ENCODE data around the gene ALG12. TPM values are rescaled to one million over a fixed set of nuclear protein-coding genes. Genes with fewer than 3 reads are reported as not detected.
A peak's percentile ranks its signal among the peaks of the same experiment; 100 is the strongest.

Gene ALG12
- total and polyA plus RNA-seq, 2 of the 13 experiments (the other 11 are each of a cell fraction or from before 2014, with no cell fraction given): 7.8 to 15.8 TPM

DNA sequence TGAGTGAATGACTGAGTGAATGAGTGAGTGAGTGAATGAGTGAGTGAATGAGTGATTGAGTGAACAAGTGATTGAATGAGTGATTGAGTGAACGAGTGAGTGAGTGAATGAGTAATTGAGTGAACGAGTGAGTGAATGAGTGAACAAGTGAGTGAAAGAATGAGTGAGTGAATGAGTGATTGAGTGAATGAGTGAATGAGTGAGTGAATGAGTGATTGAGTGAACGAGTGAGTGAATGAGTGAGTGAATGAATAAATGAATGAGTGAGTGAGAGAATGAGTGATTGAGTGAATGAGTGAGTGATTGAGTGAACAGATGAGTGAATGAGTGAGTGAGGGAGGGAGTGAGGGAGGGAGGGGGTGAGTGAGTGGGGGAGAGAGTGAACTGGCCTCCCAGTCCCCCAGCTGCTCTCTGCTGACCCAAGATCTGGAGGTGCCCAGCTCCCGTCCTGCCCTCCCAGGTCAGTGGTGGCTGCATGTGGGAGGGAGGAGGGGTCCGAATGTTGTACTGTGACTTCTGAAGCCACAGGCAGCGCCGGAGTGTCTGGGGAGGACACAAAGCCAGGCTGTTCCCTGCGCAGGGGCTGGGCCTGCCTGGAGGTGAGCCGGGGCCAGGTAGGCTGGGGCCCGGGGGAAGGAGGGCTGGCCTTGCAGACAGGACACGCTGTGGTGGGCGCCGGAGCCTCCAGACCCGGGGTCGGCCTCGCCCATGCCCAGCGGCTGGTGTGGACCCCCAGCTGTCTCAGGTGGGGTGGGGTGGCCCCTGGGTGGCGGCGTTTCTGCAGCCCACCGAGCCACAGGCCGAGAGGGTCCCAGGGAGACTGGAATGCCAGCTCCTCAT lies 24.5 kb upstream of the ALG12 start (continued):
- TF ChIP-seq ESRRA (CRISPR knock-in tag; IDR thresholded peaks at IDR 0.05; ENCODE audit: low read depth): peak; percentile 38; the same call in 1 of the 2 replicates
- TF ChIP-seq, protein P1, sequence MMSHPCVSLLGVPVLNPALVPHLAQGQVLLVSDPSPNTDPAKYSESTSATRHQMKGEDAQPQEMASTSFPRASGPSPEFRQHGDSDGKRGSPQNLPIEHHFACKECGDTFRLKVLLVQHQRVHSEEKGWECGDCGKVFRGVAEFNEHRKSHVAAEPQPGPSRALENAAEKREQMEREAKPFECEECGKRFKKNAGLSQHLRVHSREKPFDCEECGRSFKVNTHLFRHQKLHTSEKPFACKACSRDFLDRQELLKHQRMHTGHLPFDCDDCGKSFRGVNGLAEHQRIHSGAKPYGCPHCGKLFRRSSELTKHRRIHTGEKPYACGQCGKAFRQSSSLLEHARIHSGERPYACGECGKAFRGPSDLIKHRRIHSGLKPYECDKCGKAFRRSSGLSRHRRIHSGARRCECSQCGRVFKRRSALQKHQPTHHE (CRISPR knock-in tag; IDR thresholded peaks at IDR 0.05; ENCODE audit: borderline replicate concordance): no peak
- TF ChIP-seq ZIK1 (CRISPR knock-in tag; IDR thresholded peaks at IDR 0.05; ENCODE audit: borderline replicate concordance, low read depth): no peak
- no peak; the same call in 1 of the 2 replicates for TF ChIP-seq MAZ (IDR thresholded peaks at IDR 0.05; ENCODE audit: borderline replicate concordance, low read depth, low read length)
- no peak; the same call in 1 of the 2 replicates for TF ChIP-seq MAZ (CRISPR knock-in tag; IDR thresholded peaks at IDR 0.05; ENCODE audit: low read depth)
- TF ChIP-seq SRSF9 (IDR thresholded peaks at IDR 0.05; ENCODE audit: borderline replicate concordance, insufficient read depth, low read depth, low read length, poor library complexity, severe bottlenecking): no peak
- no peak for TF ChIP-seq NAIF1 (CRISPR knock-in tag; IDR thresholded peaks at IDR 0.05; ENCODE audit: borderline replicate concordance)
- TF ChIP-seq ZSCAN12 (CRISPR knock-in tag; IDR thresholded peaks at IDR 0.05): 0 out of 2 replicates have a peak, but pooled peaks have one; percentile 46
- TF ChIP-seq, protein P2, sequence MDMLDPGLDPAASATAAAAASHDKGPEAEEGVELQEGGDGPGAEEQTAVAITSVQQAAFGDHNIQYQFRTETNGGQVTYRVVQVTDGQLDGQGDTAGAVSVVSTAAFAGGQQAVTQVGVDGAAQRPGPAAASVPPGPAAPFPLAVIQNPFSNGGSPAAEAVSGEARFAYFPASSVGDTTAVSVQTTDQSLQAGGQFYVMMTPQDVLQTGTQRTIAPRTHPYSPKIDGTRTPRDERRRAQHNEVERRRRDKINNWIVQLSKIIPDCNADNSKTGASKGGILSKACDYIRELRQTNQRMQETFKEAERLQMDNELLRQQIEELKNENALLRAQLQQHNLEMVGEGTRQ (IDR thresholded peaks at IDR 0.05; ENCODE audit: low read depth, low read length): no peak
- TF ChIP-seq, protein P2 (CRISPR knock-in tag; IDR thresholded peaks at IDR 0.05; ENCODE audit: borderline replicate concordance): no peak
- peak; percentile 68; the same call in 1 of the 2 replicates for TF ChIP-seq ZNF768 (CRISPR knock-in tag; IDR thresholded peaks at IDR 0.05)
- TF ChIP-seq, protein P3, sequence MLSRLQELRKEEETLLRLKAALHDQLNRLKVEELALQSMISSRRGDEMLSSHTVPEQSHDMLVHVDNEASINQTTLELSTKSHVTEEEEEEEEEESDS (CRISPR knock-in tag; IDR thresholded peaks at IDR 0.05; ENCODE audit: borderline replicate concordance): no peak
- TF ChIP-seq, protein P4, sequence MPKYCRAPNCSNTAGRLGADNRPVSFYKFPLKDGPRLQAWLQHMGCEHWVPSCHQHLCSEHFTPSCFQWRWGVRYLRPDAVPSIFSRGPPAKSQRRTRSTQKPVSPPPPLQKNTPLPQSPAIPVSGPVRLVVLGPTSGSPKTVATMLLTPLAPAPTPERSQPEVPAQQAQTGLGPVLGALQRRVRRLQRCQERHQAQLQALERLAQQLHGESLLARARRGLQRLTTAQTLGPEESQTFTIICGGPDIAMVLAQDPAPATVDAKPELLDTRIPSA (CRISPR knock-in tag; IDR thresholded peaks at IDR 0.05; ENCODE audit: borderline replicate concordance): no peak
- TF ChIP-seq PAX8 (CRISPR knock-in tag; IDR thresholded peaks at IDR 0.05; ENCODE audit: borderline replicate concordance): no peak
- no peak for TF ChIP-seq NFE2L1 (CRISPR knock-in tag; IDR thresholded peaks at IDR 0.05; ENCODE audit: borderline replicate concordance)
- peak; percentile 70; the same call in 1 of the 2 replicates for TF ChIP-seq NONO (IDR thresholded peaks at IDR 0.05)
- TF ChIP-seq NONO (CRISPR knock-in tag; conservative IDR thresholded peaks at IDR 0.05): peak; percentile 59
- TF ChIP-seq ZKSCAN5 (CRISPR knock-in tag; IDR thresholded peaks at IDR 0.05): 0 out of 2 replicates have a peak, but pooled peaks have one; percentile 54
- no peak for TF ChIP-seq YEATS4 (CRISPR knock-in tag; IDR thresholded peaks at IDR 0.05; ENCODE audit: borderline replicate concordance)
- peak; percentile 97 for TF ChIP-seq RXRA (CRISPR knock-in tag; IDR thresholded peaks at IDR 0.05)
- TF ChIP-seq, protein P5, sequence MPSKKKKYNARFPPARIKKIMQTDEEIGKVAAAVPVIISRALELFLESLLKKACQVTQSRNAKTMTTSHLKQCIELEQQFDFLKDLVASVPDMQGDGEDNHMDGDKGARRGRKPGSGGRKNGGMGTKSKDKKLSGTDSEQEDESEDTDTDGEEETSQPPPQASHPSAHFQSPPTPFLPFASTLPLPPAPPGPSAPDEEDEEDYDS (CRISPR knock-in tag; IDR thresholded peaks at IDR 0.05): peak; percentile 74
- TF ChIP-seq, protein P6, sequence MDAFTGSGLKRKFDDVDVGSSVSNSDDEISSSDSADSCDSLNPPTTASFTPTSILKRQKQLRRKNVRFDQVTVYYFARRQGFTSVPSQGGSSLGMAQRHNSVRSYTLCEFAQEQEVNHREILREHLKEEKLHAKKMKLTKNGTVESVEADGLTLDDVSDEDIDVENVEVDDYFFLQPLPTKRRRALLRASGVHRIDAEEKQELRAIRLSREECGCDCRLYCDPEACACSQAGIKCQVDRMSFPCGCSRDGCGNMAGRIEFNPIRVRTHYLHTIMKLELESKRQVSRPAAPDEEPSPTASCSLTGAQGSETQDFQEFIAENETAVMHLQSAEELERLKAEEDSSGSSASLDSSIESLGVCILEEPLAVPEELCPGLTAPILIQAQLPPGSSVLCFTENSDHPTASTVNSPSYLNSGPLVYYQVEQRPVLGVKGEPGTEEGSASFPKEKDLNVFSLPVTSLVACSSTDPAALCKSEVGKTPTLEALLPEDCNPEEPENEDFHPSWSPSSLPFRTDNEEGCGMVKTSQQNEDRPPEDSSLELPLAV (CRISPR knock-in tag; conservative IDR thresholded peaks at IDR 0.05; ENCODE audit: low read depth): no peak
